ENCODE results near the gene COL5A1. TPM values are rescaled to one million over a fixed set of nuclear protein-coding genes. Genes with fewer than 3 reads are reported as not detected.

Gene COL5A1
- total and polyA plus RNA-seq, 4 donors: 38.2 to 135 (median 88.3) TPM

DNA sequence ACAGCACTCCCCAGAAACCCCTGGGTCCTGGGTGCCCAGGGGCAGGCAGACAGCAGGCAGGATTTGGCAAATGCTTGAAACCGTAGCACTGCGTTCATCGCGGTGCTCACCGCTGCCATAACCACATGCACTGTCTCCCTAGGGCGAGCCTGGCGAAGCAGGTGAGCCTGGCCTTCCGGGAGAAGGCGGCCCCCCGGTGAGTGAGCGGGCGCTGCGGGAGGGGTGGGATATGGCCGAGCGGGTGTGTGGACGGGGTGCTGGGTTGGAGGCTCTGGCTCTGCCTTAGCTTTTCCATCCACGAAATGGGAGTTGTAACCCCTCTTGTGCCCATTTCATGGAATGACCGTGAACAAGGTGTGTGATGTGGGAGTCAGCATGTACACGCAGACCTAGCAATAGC, 172.2 kb downstream of the COL5A1 start:
- WGBS (ENCODE audit: insufficient coverage): 92% methylated on average over 19 of the region's 19 CpGs
- no peak for DNase-seq (ENCODE audit: low read depth in 4 of 6, low spot score in 6 of 6)
- H3K4me3 ChIP-seq (ENCODE audit: low read depth, low read length): no peak overlapping the region
- H3K27me3 ChIP-seq (ENCODE audit: control insufficient read depth, insufficient read depth, low read length): no peaks in the 10 kb centered on the region
- H3K4me1 ChIP-seq (ENCODE audit: control insufficient read depth, insufficient read depth, low read length): peaks cover 33% of the 10 kb centered on the region
- H3K27ac ChIP-seq (ENCODE audit: low read depth, low read length): no peak overlapping the region
- no peaks in the 10 kb centered on the region for H3K9me3 ChIP-seq (ENCODE audit: control insufficient read depth, insufficient read depth, low read length)
- H3K36me3 ChIP-seq (ENCODE audit: control insufficient read depth, insufficient read depth, low read length): peaks cover 33% of the 10 kb centered on the region

- no peak overlapping the region for H3K27ac ChIP-seq (ENCODE audit: low read depth, low read length)
- H3K36me3 ChIP-seq (ENCODE audit: control insufficient read depth, insufficient read depth, low read length): peaks cover 35% of the 10 kb centered on the region
- peaks cover 27% of the 10 kb centered on the region for H3K4me1 ChIP-seq (ENCODE audit: control insufficient read depth, insufficient read depth, low read length)
- 90% methylated on average over 14 of the region's 16 CpGs for WGBS (ENCODE audit: insufficient coverage)
- DNase-seq (ENCODE audit: low read depth in 4 of 6, low spot score in 6 of 6): no peak
- no peaks in the 10 kb centered on the region for H3K9me3 ChIP-seq (ENCODE audit: control insufficient read depth, insufficient read depth, low read length)
- no peaks in the 10 kb centered on the region for H3K27me3 ChIP-seq (ENCODE audit: control insufficient read depth, insufficient read depth, low read length)
- H3K4me3 ChIP-seq (ENCODE audit: low read depth, low read length): no peak overlapping the region
Measured at GRCh38 chr9:134814598-134815215, 173.1 kb downstream of the COL5A1 start.

GRCh38 chr9:134815435-134816214, 174.0 kb downstream of the COL5A1 start:
- Histone ChIP-seq H3K36me3 (ENCODE audit: control insufficient read depth, insufficient read depth, low read length) (peaks cover 42% of the 10 kb centered on the region), H3K27me3 (ENCODE audit: control insufficient read depth, insufficient read depth, low read length) (no peaks in the 10 kb centered on the region), H3K4me1 (ENCODE audit: control insufficient read depth, insufficient read depth, low read length) (peaks cover 23% of the 10 kb centered on the region), H3K27ac (ENCODE audit: low read depth, low read length) (no peak overlapping the region), H3K4me3 (ENCODE audit: low read depth, low read length) (no peak overlapping the region), H3K9me3 (ENCODE audit: control insufficient read depth, insufficient read depth, low read length) (no peaks in the 10 kb centered on the region)
- WGBS (ENCODE audit: insufficient coverage): 98% methylated on average over 13 of the region's 16 CpGs
- DNase-seq (ENCODE audit: low read depth in 4 of 6, low spot score in 6 of 6): no peak

GRCh38 chr9:134816264-134816663, 174.7 kb downstream of the COL5A1 start:
- peaks cover 46% of the 10 kb centered on the region for H3K36me3 ChIP-seq (ENCODE audit: control insufficient read depth, insufficient read depth, low read length)
- 91% methylated on average over 11 of the region's 16 CpGs for WGBS (ENCODE audit: insufficient coverage)
- H3K27me3 ChIP-seq (ENCODE audit: control insufficient read depth, insufficient read depth, low read length): no peaks in the 10 kb centered on the region
- H3K4me1 ChIP-seq (ENCODE audit: control insufficient read depth, insufficient read depth, low read length): peaks cover 16% of the 10 kb centered on the region
- H3K27ac ChIP-seq (ENCODE audit: low read depth, low read length): no peak overlapping the region
- DNase-seq (ENCODE audit: low read depth in 4 of 6, low spot score in 6 of 6): no peak
- H3K9me3 ChIP-seq (ENCODE audit: control insufficient read depth, insufficient read depth, low read length): no peaks in the 10 kb centered on the region
- no peak overlapping the region for H3K4me3 ChIP-seq (ENCODE audit: low read depth, low read length)

DNA sequence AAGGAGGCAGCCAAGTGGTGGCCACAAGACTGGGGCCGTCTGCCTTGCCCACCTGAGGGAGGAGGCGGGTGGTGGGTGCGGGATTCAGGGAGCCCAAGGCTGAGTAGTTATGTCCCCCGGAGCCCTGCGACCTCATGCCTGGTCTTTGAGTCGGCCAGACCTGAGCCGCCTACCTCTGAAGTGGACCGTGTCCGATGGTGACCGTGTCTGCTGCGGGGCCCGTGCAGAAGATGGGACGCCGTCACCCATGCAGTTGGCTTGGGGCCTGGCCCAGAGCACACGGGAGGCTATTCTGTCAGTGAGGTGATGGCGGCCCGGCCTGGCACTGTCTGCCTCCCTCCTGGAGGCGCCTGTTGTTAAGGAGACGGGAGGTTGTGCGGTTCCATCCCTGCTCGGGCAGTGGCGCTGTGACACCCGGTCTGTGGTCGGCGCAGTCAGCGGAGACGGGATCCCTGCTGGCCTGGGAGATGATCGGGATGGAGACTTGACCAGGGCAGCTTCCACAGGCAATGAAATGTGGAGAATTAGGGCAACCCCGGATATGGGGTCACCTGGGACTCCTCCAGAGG, 176.5 kb downstream of the COL5A1 start:
- Histone ChIP-seq H3K36me3 (ENCODE audit: control insufficient read depth, insufficient read depth, low read length) (peaks cover 51% of the 10 kb centered on the region), H3K27ac (ENCODE audit: low read depth, low read length) (no peak overlapping the region), H3K27me3 (ENCODE audit: control insufficient read depth, insufficient read depth, low read length) (no peaks in the 10 kb centered on the region), H3K9me3 (ENCODE audit: control insufficient read depth, insufficient read depth, low read length) (no peaks in the 10 kb centered on the region), H3K4me1 (ENCODE audit: control insufficient read depth, insufficient read depth, low read length) (peaks cover 7% of the 10 kb centered on the region), H3K4me3 (ENCODE audit: low read depth, low read length) (no peak overlapping the region)
- 93% methylated on average over 26 of the region's 29 CpGs for WGBS (ENCODE audit: insufficient coverage)
- no peak for DNase-seq (ENCODE audit: low read depth in 4 of 6, low spot score in 6 of 6)

DNA sequence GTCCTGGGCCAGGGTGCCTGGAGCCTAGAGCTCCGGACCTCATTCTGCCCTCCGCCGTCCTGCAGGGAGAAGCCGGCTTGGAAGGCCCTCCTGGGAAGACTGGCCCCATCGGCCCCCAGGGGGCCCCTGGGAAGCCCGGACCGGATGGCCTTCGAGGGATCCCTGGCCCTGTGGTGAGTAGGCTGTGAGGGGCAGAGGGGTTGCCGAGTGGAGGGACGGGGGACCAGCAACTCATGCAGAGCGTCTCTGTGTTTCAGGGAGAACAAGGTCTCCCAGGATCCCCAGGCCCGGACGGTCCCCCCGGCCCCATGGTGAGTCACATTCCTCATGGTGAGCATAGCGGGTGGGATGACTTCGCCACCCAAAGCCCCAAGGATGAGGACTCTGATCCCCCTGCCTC, 177.0 kb downstream of the COL5A1 start:
- H3K27ac ChIP-seq (ENCODE audit: low read depth, low read length): no peak overlapping the region
- peaks cover 51% of the 10 kb centered on the region for H3K36me3 ChIP-seq (ENCODE audit: control insufficient read depth, insufficient read depth, low read length)
- H3K4me1 ChIP-seq (ENCODE audit: control insufficient read depth, insufficient read depth, low read length): peaks cover 4% of the 10 kb centered on the region
- no peaks in the 10 kb centered on the region for H3K9me3 ChIP-seq (ENCODE audit: control insufficient read depth, insufficient read depth, low read length)
- 93% methylated on average over 13 of the region's 16 CpGs for WGBS (ENCODE audit: insufficient coverage)
- no peak overlapping the region for H3K4me3 ChIP-seq (ENCODE audit: low read depth, low read length)
- no peaks in the 10 kb centered on the region for H3K27me3 ChIP-seq (ENCODE audit: control insufficient read depth, insufficient read depth, low read length)
- no peak for DNase-seq (ENCODE audit: low read depth in 4 of 6, low spot score in 6 of 6)

GRCh38 chr9:134820901-134821300, 179.3 kb downstream of the COL5A1 start:
- Histone ChIP-seq H3K4me3 (ENCODE audit: low read depth, low read length) (no peak overlapping the region), H3K27ac (ENCODE audit: low read depth, low read length) (no peak overlapping the region), H3K4me1 (ENCODE audit: control insufficient read depth, insufficient read depth, low read length) (peaks cover 8% of the 10 kb centered on the region), H3K9me3 (ENCODE audit: control insufficient read depth, insufficient read depth, low read length) (no peaks in the 10 kb centered on the region), H3K36me3 (ENCODE audit: control insufficient read depth, insufficient read depth, low read length) (peaks cover 47% of the 10 kb centered on the region), H3K27me3 (ENCODE audit: control insufficient read depth, insufficient read depth, low read length) (no peaks in the 10 kb centered on the region)
- 86% methylated on average over 12 of the region's 13 CpGs for WGBS (ENCODE audit: insufficient coverage)
- no peak for DNase-seq (ENCODE audit: low read depth in 4 of 6, low spot score in 6 of 6)

- Histone ChIP-seq H3K4me1 (ENCODE audit: control insufficient read depth, insufficient read depth, low read length) (peaks cover 8% of the 10 kb centered on the region), H3K36me3 (ENCODE audit: control insufficient read depth, insufficient read depth, low read length) (peaks cover 53% of the 10 kb centered on the region), H3K4me3 (ENCODE audit: low read depth, low read length) (no peak overlapping the region), H3K27ac (ENCODE audit: low read depth, low read length) (no peak overlapping the region), H3K27me3 (ENCODE audit: control insufficient read depth, insufficient read depth, low read length) (no peaks in the 10 kb centered on the region), H3K9me3 (ENCODE audit: control insufficient read depth, insufficient read depth, low read length) (no peaks in the 10 kb centered on the region)
- no peak for DNase-seq (ENCODE audit: low read depth in 4 of 6, low spot score in 6 of 6)
- whole genome bisulfite sequencing (ENCODE audit: insufficient coverage): 86% methylated on average over 14 of the region's 14 CpGs
Measured at GRCh38 chr9:134822541-134822940, 180.9 kb downstream of the COL5A1 start.

GRCh38 chr9:134823623-134824022, 182.0 kb downstream of the COL5A1 start:
- H3K36me3 ChIP-seq (ENCODE audit: control insufficient read depth, insufficient read depth, low read length): peaks cover 54% of the 10 kb centered on the region
- no peaks in the 10 kb centered on the region for H3K27me3 ChIP-seq (ENCODE audit: control insufficient read depth, insufficient read depth, low read length)
- H3K9me3 ChIP-seq (ENCODE audit: control insufficient read depth, insufficient read depth, low read length): no peaks in the 10 kb centered on the region
- H3K27ac ChIP-seq (ENCODE audit: low read depth, low read length): no peak overlapping the region
- H3K4me1 ChIP-seq (ENCODE audit: control insufficient read depth, insufficient read depth, low read length): peaks cover 8% of the 10 kb centered on the region
- 92% methylated on average over 7 of the region's 7 CpGs for WGBS (ENCODE audit: insufficient coverage)
- no peak for DNase-seq (ENCODE audit: low read depth in 4 of 6, low spot score in 6 of 6)
- H3K4me3 ChIP-seq (ENCODE audit: low read depth, low read length): no peak overlapping the region

All from spinal cord (tissue), 10 donors.